WTC11 (cell line): Measurements from ENCODE around the gene WNK2.

Source experiments
- ATF3 ChIP-seq: sonication (generic); formaldehyde crosslinking; conservative IDR thresholded peaks from 2 replicates; pipeline ENCODE4 v1.8.1; 2022; ENCODE audit warnings: mild to moderate bottlenecking, missing genetic modification reagents
- CREM ChIP-seq: sonication (generic); formaldehyde crosslinking; IDR thresholded peaks from 2 replicates; pipeline ENCODE4 v1.8.1; 2022; ENCODE audit warnings: mild to moderate bottlenecking, missing genetic modification reagents, moderate library complexity
- CTCF ChIP-seq: fragments of 200-600 bp; IDR thresholded peaks from 2 replicates; pipeline ENCODE4 v1.8.0; 2022; ENCODE audit warnings: antibody characterized with exemption
- FOXJ3 ChIP-seq: sonication (generic); formaldehyde crosslinking; IDR thresholded peaks from 2 replicates; pipeline ENCODE4 v1.9.0; 2021; ENCODE audit warnings: missing genetic modification reagents, mild to moderate bottlenecking, borderline replicate concordance
- HMGXB4 ChIP-seq: sonication (generic); formaldehyde crosslinking; IDR thresholded peaks from 2 replicates; pipeline ENCODE4 v1.8.1; 2023; ENCODE audit warnings: mild to moderate bottlenecking, moderate library complexity, missing genetic modification reagents
- JUN ChIP-seq: sonication (generic); formaldehyde crosslinking; IDR thresholded peaks from 2 replicates; pipeline ENCODE4 v1.8.0; 2023; ENCODE audit warnings: mild to moderate bottlenecking, missing genetic modification reagents
- MXD4 ChIP-seq: fragments of 250-450 bp; sonication (Bioruptor Pico); IDR thresholded peaks from 2 replicates; pipeline ENCODE4 v1.8.0; 2021; ENCODE audit warnings: mild to moderate bottlenecking, moderate library complexity, borderline replicate concordance
- NR2C2 ChIP-seq: sonication (generic); formaldehyde crosslinking; IDR thresholded peaks from 2 replicates; pipeline ENCODE4 v1.8.0; 2022; ENCODE audit warnings: mild to moderate bottlenecking, missing genetic modification reagents
- PREB ChIP-seq: sonication (generic); formaldehyde crosslinking; IDR thresholded peaks from 2 replicates; pipeline ENCODE4 v1.8.1; 2022; ENCODE audit warnings: mild to moderate bottlenecking, missing genetic modification reagents, moderate library complexity, borderline replicate concordance
- TCF7 ChIP-seq: sonication (generic); formaldehyde crosslinking; IDR thresholded peaks from 2 replicates; pipeline ENCODE4 v1.8.0; 2022; ENCODE audit warnings: mild to moderate bottlenecking, low read depth, missing genetic modification reagents, moderate library complexity
- TP53 ChIP-seq: sonication (generic); formaldehyde crosslinking; IDR thresholded peaks from 2 replicates; pipeline ENCODE4 v1.8.1; 2023; ENCODE audit warnings: mild to moderate bottlenecking, missing genetic modification reagents
- USF1 ChIP-seq: sonication (generic); formaldehyde crosslinking; IDR thresholded peaks from 2 replicates; pipeline ENCODE4 v1.8.0; 2022; ENCODE audit warnings: mild to moderate bottlenecking, missing genetic modification reagents
- USF2 ChIP-seq: sonication (generic); formaldehyde crosslinking; IDR thresholded peaks from 2 replicates; pipeline ENCODE4 v1.8.1; 2023; ENCODE audit warnings: mild to moderate bottlenecking, missing genetic modification reagents, moderate library complexity
- ZNF138 ChIP-seq: sonication (generic); formaldehyde crosslinking; conservative IDR thresholded peaks from 2 replicates; pipeline ENCODE4 v1.8.1; 2022; ENCODE audit warnings: mild to moderate bottlenecking, moderate library complexity, missing genetic modification reagents

- TF ChIP-seq HMGXB4 (CRISPR knock-in tag) (no peak), ZNF138 (no peak), FOXJ3 (no peak), CTCF (no peak), USF2 (CRISPR knock-in tag) (no peak), ATF3 (no peak), USF1 (no peak), MXD4 (CRISPR knock-in tag) (no peak), PREB (CRISPR knock-in tag) (no peak), TCF7 (CRISPR knock-in tag) (no peak), TP53 (CRISPR knock-in tag) (no peak), JUN (CRISPR knock-in tag) (no peak), NR2C2 (CRISPR knock-in tag) (no peak), CREM (CRISPR knock-in tag) (no peak)
Measured at GRCh38 chr9:93315960-93316359, 132.0 kb downstream of the WNK2 start.
